OCI-LY3 (cell line): ENCODE measurements around the gene SYNJ1.
A peak's percentile ranks its signal among the peaks of the same experiment; 100 is the strongest.

ENCODE experiments used
- H2AFZ ChIP-seq: fragments of 200-600, 300-600 bp; shearing (Covaris generic); 2 replicates; pipeline ENCODE4 v1.6.0; 2014; ENCODE audit warnings: antibody characterized with exemption, low read depth, low read length
- H3K27ac ChIP-seq: fragments of 200-600, 300-600 bp; sonication (generic); 2 replicates; pipeline ENCODE4 v1.5.1; 2014; ENCODE audit warnings: mild to moderate bottlenecking, low read length, moderate library complexity, mixed read lengths
- H3K27me3 ChIP-seq: fragments of 200-600, 300-600 bp; sonication (generic); 2 replicates; pipeline ENCODE4 v1.6.1; 2014; ENCODE audit warnings: low read depth, low read length, mixed read lengths
- H3K36me3 ChIP-seq: fragments of 200-600, 300-600 bp; sonication (generic); replicated peaks from 2 replicates; pipeline ENCODE3; 2014; ENCODE audit warnings: low read depth, low read length, mixed read lengths
- H3K4me1 ChIP-seq: fragments of 300-600, 200-600 bp; sonication (generic); 2 replicates; pipeline ENCODE4 v1.6.1; 2014; ENCODE audit warnings: low read length, mixed read lengths
- H3K4me2 ChIP-seq: fragments of 200-600, 300-600 bp; sonication (generic); 2 replicates; pipeline ENCODE4 v1.6.1; 2014; ENCODE audit warnings: low read length, mixed read lengths
- H3K4me3 ChIP-seq: fragments of 300-600, 200-600 bp; sonication (generic); 2 replicates; pipeline ENCODE4 v1.5.1; 2014; ENCODE audit warnings: antibody characterized with exemption, mild to moderate bottlenecking, low read length, moderate library complexity
- H3K79me2 ChIP-seq: fragments of 300-600, 200-600 bp; shearing (Covaris generic); 2 replicates; pipeline ENCODE4 v1.6.1; 2014; ENCODE audit warnings: mild to moderate bottlenecking, low read length, mixed read lengths
- H3K9ac ChIP-seq: fragments of 300-600, 200-600 bp; shearing (Covaris generic); 2 replicates; pipeline ENCODE4 v1.6.0; 2014; ENCODE audit warnings: mild to moderate bottlenecking, low read length, moderate library complexity
- H3K9me3 ChIP-seq: fragments of 200-600, 300-600 bp; shearing (Covaris generic); 2 replicates; pipeline ENCODE4 v1.6.1; 2014; ENCODE audit warnings: low read length, mixed read lengths; ENCODE audit not compliant: insufficient read depth
- H4K20me1 ChIP-seq: fragments of 200-600, 300-600 bp; sonication (generic); 2 replicates; pipeline ENCODE4 v1.6.1; 2016; ENCODE audit warnings: low read length, mixed read lengths; ENCODE audit not compliant: insufficient read depth
- CTCF ChIP-seq: fragments of 200-600, 300-600 bp; sonication (generic); IDR thresholded peaks from 2 replicates; pipeline ENCODE4 v1.5.1; 2014; ENCODE audit warnings: antibody characterized with exemption, low read length, low read depth
- EZH2phosphoT487 ChIP-seq: fragments of 200-600 bp; shearing (Covaris generic); IDR thresholded peaks from 2 replicates; pipeline ENCODE4 v1.6.1; 2018; ENCODE audit warnings: antibody characterized with exemption, mixed run types, low read depth

The SYNJ1 gene

GRCh38 chr21:32772281-32773047 lies 44.7 kb upstream of the SYNJ1 start:
- peak overlapping the region; percentile 94 for H2AFZ ChIP-seq
- peaks cover 20% of the 10 kb centered on the region for H3K36me3 ChIP-seq
- H3K79me2 ChIP-seq, result peaks cover 50% of the 10 kb centered on the region
- peak overlapping the region; percentile 91 for H3K9ac ChIP-seq
- peaks cover 15% of the 10 kb centered on the region for H3K4me1 ChIP-seq
- peak overlapping the region; percentile 89 for H3K4me2 ChIP-seq
- peak overlapping the region; percentile 99 for H3K4me3 ChIP-seq
- H3K9me3 ChIP-seq, result no peaks in the 10 kb centered on the region
- no peaks in the 10 kb centered on the region for H3K27me3 ChIP-seq
- peak overlapping the region; percentile 71 for H3K27ac ChIP-seq
- H4K20me1 ChIP-seq, result peaks cover 21% of the 10 kb centered on the region
- no peak for TF ChIP-seq EZH2phosphoT487
- no peak for TF ChIP-seq CTCF

- TF ChIP-seq EZH2phosphoT487 (no peak), CTCF (no peak)
- peaks cover 15% of the 10 kb centered on the region for H3K4me1 ChIP-seq
- no peaks in the 10 kb centered on the region for H3K9me3 ChIP-seq
- peak overlapping the region; percentile 76 for H3K4me2 ChIP-seq
- peaks cover 64% of the 10 kb centered on the region for H3K79me2 ChIP-seq
- peak overlapping the region; percentile 71 for H3K27ac ChIP-seq
- no peak overlapping the region for H2AFZ ChIP-seq
- peak overlapping the region; percentile 99 for H3K4me3 ChIP-seq
- peaks cover 34% of the 10 kb centered on the region for H4K20me1 ChIP-seq
- peaks cover 29% of the 10 kb centered on the region for H3K36me3 ChIP-seq
- H3K9ac ChIP-seq, result peak overlapping the region; percentile 80
- H3K27me3 ChIP-seq, result no peaks in the 10 kb centered on the region
Measured at GRCh38 chr21:32770871-32771523, 43.2 kb upstream of the SYNJ1 start.

- Histone ChIP-seq H3K79me2 (peaks cover 84% of the 10 kb centered on the region), H3K9ac (no peak overlapping the region), H4K20me1 (peaks cover 38% of the 10 kb centered on the region), H3K4me3 (no peak overlapping the region), H3K9me3 (no peaks in the 10 kb centered on the region), H3K4me2 (no peak overlapping the region), H3K4me1 (peaks cover 15% of the 10 kb centered on the region), H3K27ac (no peak overlapping the region), H2AFZ (no peak overlapping the region), H3K27me3 (no peaks in the 10 kb centered on the region), H3K36me3 (peaks cover 37% of the 10 kb centered on the region)
- TF ChIP-seq CTCF, result no peak
- TF ChIP-seq EZH2phosphoT487, result no peak
Measured at GRCh38 chr21:32768530-32768929, 40.7 kb upstream of the SYNJ1 start.

GRCh38 chr21:32765058-32765457 lies 37.2 kb upstream of the SYNJ1 start:
- H3K4me2 ChIP-seq, result no peak overlapping the region
- H3K9ac ChIP-seq, result no peak overlapping the region
- no peaks in the 10 kb centered on the region for H3K9me3 ChIP-seq
- TF ChIP-seq EZH2phosphoT487 (no peak), CTCF (no peak)
- no peak overlapping the region for H3K4me3 ChIP-seq
- no peak overlapping the region for H3K27ac ChIP-seq
- H3K27me3 ChIP-seq, result no peaks in the 10 kb centered on the region
- H3K79me2 ChIP-seq, result peaks cover 66% of the 10 kb centered on the region
- H2AFZ ChIP-seq, result no peak overlapping the region
- peaks cover 9% of the 10 kb centered on the region for H3K4me1 ChIP-seq
- H4K20me1 ChIP-seq, result peaks cover 30% of the 10 kb centered on the region
- peaks cover 64% of the 10 kb centered on the region for H3K36me3 ChIP-seq
